OCI-LY1 (cell line): Measurements from ENCODE around the gene CTXN2.

Experiments used
- CTCF ChIP-seq: fragments of 200-600 bp; sonication (generic), shearing (Covaris generic); IDR thresholded peaks from 2 replicates; pipeline ENCODE4 v1.5.1; 2017; ENCODE audit warnings: mild to moderate bottlenecking, antibody characterized with exemption, low read length, moderate library complexity, mixed read lengths
- EZH2 ChIP-seq: fragments of 200-600 bp; sonication (generic), shearing (Covaris generic); IDR thresholded peaks from 2 replicates; pipeline ENCODE4 v1.8.0; 2017; ENCODE audit warnings: borderline replicate concordance, mixed run types, mild to moderate bottlenecking, antibody characterized with exemption, low read length, moderate library complexity, mixed read lengths

GRCh38 chr15:48185529-48185928, 5.9 kb upstream of the CTXN2 start:
- TF ChIP-seq CTCF: no peak
- no peak for TF ChIP-seq EZH2
